ENCODE results near the gene C1QB.

The C1QB gene

DNA sequence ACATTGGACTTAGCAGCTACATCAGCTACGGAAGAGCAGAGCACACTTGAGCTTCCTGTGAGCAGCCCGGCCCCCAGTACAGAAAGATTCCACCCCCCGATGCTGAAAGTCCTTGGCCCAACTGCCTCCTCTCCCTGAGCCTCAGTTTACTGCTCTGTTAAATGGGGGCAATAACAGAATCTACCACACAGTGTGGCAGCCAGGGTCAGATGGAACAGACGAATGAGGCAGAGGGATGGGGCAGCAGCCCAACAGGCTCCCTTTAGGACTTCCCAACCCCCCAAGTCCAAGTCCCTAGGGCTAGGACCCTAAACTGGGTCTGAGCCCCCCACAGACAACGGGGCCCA is 39.5 kb upstream of the C1QB start:
- no peak overlapping the region for H3K4me3 ChIP-seq (ENCODE audit: low read depth, low read length)
- TF ChIP-seq, protein P1, sequence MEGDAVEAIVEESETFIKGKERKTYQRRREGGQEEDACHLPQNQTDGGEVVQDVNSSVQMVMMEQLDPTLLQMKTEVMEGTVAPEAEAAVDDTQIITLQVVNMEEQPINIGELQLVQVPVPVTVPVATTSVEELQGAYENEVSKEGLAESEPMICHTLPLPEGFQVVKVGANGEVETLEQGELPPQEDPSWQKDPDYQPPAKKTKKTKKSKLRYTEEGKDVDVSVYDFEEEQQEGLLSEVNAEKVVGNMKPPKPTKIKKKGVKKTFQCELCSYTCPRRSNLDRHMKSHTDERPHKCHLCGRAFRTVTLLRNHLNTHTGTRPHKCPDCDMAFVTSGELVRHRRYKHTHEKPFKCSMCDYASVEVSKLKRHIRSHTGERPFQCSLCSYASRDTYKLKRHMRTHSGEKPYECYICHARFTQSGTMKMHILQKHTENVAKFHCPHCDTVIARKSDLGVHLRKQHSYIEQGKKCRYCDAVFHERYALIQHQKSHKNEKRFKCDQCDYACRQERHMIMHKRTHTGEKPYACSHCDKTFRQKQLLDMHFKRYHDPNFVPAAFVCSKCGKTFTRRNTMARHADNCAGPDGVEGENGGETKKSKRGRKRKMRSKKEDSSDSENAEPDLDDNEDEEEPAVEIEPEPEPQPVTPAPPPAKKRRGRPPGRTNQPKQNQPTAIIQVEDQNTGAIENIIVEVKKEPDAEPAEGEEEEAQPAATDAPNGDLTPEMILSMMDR (IDR thresholded peaks at IDR 0.05; ENCODE audit: low read depth, low read length), result no peak

DNA sequence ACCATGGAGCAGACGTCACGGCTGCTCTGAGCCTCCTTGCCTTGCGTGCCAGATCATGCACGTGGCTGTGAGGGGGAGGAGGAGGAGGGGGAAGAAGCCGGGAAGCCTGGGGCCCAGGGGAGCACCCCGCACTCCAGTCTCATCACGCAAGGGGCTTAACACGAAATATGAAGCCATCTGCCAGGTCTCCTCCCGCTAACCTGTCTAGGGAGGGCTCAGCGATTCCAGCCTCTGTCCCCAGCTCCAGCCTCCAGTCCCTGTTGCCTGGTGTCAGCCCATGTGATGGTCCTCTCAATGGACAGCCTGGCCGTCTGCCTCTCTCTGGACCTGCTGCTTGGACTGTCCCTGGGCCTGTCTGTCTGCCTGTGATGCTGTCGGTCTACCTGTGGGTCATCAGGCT is 39.1 kb upstream of the C1QB start:
- TF ChIP-seq, protein P1 (IDR thresholded peaks at IDR 0.05; ENCODE audit: low read depth, low read length), result no peak
- H3K4me3 ChIP-seq (ENCODE audit: low read depth, low read length), result no peak overlapping the region

DNA sequence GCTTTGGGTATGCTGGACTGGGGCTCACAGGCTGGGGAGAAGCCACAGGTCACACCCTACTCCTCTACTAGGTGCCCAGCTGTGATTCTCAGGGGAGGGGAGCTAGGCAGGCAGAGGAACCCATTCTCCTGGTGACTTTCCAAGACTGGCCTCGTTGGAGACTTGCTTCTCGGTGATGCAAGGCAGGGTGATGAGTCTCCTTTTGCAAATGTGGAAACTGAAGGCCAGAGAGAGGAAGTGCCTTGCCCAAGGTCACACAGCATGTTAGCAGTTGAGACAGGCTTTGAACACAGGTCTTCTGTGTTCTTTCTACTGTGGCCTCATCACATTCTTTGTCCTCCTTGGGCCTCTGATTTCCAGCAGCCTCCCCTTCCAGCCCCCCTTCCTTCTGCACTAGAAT is 37.1 kb upstream of the C1QB start:
- H3K4me3 ChIP-seq (ENCODE audit: low read depth, low read length), result no peak overlapping the region
- TF ChIP-seq, protein P1 (IDR thresholded peaks at IDR 0.05; ENCODE audit: low read depth, low read length), result no peak

DNA sequence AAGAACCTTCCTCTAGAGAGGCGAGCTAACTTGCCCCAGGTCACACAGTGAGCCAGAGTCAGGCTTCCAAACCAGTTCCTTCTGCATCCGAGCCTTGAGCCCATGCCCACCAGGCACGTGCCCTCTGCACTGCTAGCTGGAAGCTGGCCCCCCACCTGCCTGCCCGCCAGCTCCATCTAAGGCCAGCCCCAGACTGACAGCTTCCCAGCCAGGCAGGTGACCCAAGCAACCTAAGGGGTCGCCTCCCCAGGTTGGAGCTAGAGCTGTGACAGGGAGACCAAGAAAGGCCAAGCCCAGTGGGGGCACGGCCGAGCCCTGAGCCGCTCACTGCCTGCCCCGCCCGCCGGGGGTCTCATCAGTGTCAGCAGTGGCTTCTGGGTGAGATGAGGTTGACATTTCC is 36.5 kb upstream of the C1QB start:
- TF ChIP-seq, protein P1 (IDR thresholded peaks at IDR 0.05; ENCODE audit: low read depth, low read length), result no peak
- H3K4me3 ChIP-seq (ENCODE audit: low read depth, low read length), result no peak overlapping the region

DNA sequence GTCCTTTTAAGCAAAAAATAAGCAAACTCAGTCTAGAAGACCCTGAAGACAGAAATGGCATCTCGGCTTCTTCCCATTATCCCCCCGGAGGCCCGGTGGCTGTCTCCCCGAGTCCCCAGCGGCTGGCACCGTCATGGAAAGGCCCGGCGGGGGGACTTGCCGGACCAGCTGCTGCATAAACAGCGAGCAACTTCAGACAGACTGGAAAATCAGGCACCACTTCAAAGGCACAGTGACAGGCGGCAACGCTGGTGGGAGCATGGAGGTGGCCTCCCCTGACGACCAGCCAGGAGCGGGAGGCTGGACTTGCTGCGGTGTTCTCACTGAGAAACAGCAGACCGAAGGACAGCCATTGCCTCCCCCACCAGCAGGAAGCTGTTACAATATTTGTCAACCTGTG is 35.0 kb upstream of the C1QB start:
- no peak overlapping the region for H3K4me3 ChIP-seq (ENCODE audit: low read depth, low read length)
- TF ChIP-seq, protein P1 (IDR thresholded peaks at IDR 0.05; ENCODE audit: low read depth, low read length), result no peak

DNA sequence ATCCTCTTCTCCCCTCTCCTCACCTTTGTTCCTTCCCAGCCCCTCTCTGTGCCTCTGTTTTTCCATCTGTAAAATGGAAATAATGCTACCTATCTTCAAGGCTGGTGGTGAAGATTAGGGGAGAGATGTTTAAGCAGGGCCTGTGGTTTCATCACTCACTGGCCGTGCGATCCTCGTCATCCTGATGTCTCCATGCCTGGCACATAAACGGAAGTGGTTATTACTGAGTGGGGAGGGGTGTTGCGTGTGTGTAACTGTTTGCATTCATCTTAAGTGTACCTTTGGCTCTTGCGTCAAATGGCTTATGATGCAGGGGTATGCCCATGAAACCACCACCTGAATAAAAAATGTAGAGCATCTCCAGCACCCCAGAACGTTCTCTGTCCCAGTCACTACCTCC is 33.8 kb upstream of the C1QB start:
- no peak overlapping the region for H3K4me3 ChIP-seq (ENCODE audit: low read depth, low read length)
- TF ChIP-seq, protein P1 (IDR thresholded peaks at IDR 0.05; ENCODE audit: low read depth, low read length), result no peak

DNA sequence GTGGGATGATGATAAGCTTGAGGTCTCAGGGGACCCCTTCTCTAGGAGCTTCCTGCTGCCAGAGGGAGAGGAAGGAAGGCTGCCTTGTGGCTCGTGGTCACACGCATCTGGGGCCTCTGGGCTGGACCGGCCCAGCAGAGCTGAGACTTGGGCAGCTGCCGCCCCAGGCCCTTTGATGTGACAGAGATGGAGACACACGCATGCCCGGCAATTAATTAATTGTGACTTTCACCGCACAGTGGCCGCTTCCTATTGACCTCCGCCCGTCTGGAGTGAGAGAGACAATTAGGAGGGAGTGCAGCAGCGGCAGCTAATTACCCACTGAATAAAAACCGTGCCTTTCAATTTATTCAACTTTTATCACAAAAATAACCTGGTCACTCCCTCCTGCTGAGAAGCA is 33.2 kb upstream of the C1QB start:
- H3K4me3 ChIP-seq (ENCODE audit: low read depth, low read length), result no peak overlapping the region
- TF ChIP-seq, protein P1 (IDR thresholded peaks at IDR 0.05; ENCODE audit: low read depth, low read length), result no peak
